T-helper 17 cell (primary cell): Measurements from ENCODE around the gene LY6G6F. TPM values are rescaled to one million over a fixed set of nuclear protein-coding genes. Genes with fewer than 3 reads are reported as not detected.
"Not testable (repeated sequence)": the region's sequence is repeated elsewhere in the genome, so short reads cannot be mapped to it uniquely, and the experiment has no call there.

Source experiments
- ATAC-seq: fragments of 150-1000 bp; cut with Tn5 transposase; 2 replicates; pipeline ENCODE4 v1.10.0; 2021; ENCODE audit warnings: mild to moderate bottlenecking, moderate library complexity
- DNase-seq, 3 donors: peaks; one replicate each; pipeline versions ENCODE4 v3.0.0 to v3.0.0-alpha.2; 2020 to 2021
- H3K9me3 ChIP-seq: one replicate; pipeline ENCODE4 v1.7.0; 2013; ENCODE audit warnings: low read length, mild to moderate bottlenecking; ENCODE audit not compliant: control insufficient read depth, poor library complexity, severe bottlenecking
- H3K27ac Mint-ChIP-seq: one replicate; pipeline ENCODE4 v1.8.0; 2022; ENCODE audit warnings: mild to moderate bottlenecking, moderate library complexity, mixed read lengths
- H3K27me3 Mint-ChIP-seq: one replicate; pipeline ENCODE4 v1.8.0; 2022; ENCODE audit warnings: mixed read lengths
- H3K36me3 Mint-ChIP-seq: one replicate; pipeline ENCODE4 v1.8.0; 2022; ENCODE audit warnings: low read depth, mixed read lengths
- H3K4me1 Mint-ChIP-seq: one replicate; pipeline ENCODE4 v1.8.0; 2022; ENCODE audit warnings: mild to moderate bottlenecking, mixed read lengths
- H3K4me3 Mint-ChIP-seq: one replicate; pipeline ENCODE4 v1.8.0; 2022; ENCODE audit warnings: mild to moderate bottlenecking, moderate library complexity, mixed read lengths
- total RNA-seq, 4 donors: library from RNA in 2 of 4; stranded (reverse) in 2 of 4; gene quantifications; one replicate each; pipeline ENCODE4 v1.2.3 and lab custom pipeline; 2022 to 2026

Gene LY6G6F
- total RNA-seq, 2 donors from 2014 or later = 1.6 to 29.1 TPM

GRCh38 chr6:31702405-31702818 lies 4.3 kb upstream of the LY6G6F start:
- ATAC-seq (no peak), DNase-seq (no peak)
- peaks cover 31% of the 10 kb centered on the region for H3K4me1 Mint-ChIP-seq

GRCh38 chr6:31702819-31703716 lies 3.6 kb upstream of the LY6G6F start, which contains the start of gene ABHD16A:
Gene ABHD16A, minus strand, starts transcription at chr6:31703324. Its CDS starts 43 bp downstream, at chr6:31703281.
- Mint-ChIP-seq H3K4me3 (peak within 1 kb of the TSS; percentile 100), H3K27me3 (no peaks in the 10 kb centered on the region), H3K4me1 (peaks cover 25% of the 10 kb centered on the region), H3K36me3 (peaks cover 7% of the 10 kb centered on the region), H3K27ac (peak within 1 kb of the TSS; percentile 100)
- DNase-seq (peak; percentile 92 to 93 (median 93)), ATAC-seq (peak; percentile 93)
- H3K9me3 ChIP-seq = no peaks in the 10 kb centered on the region

More at GRCh38 chr6:31702405-31702818, 4.3 kb upstream of the LY6G6F start:
- Mint-ChIP-seq H3K4me3 (peak overlapping the region; percentile 100), H3K27me3 (no peaks in the 10 kb centered on the region), H3K36me3 (peaks cover 11% of the 10 kb centered on the region), H3K27ac (peak overlapping the region; percentile 100)
- no peaks in the 10 kb centered on the region for H3K9me3 ChIP-seq

- peaks cover 7% of the 10 kb centered on the region for H3K36me3 Mint-ChIP-seq
- H3K4me1 Mint-ChIP-seq = peaks cover 24% of the 10 kb centered on the region
- H3K4me3 Mint-ChIP-seq = no peak overlapping the region
- DNase-seq (no peak), ATAC-seq (no peak)
- no peaks in the 10 kb centered on the region for H3K9me3 ChIP-seq
- no peak overlapping the region for H3K27ac Mint-ChIP-seq
- H3K27me3 Mint-ChIP-seq = no peaks in the 10 kb centered on the region
Observed at GRCh38 chr6:31705931-31706330, 735 bp upstream of the LY6G6F start.

GRCh38 chr6:31707701-31708100 lies 1.0 kb downstream of the LY6G6F start:
- Mint-ChIP-seq H3K27me3 (peaks cover 4% of the 10 kb centered on the region), H3K4me3 (no peak overlapping the region), H3K36me3 (peaks cover 1% of the 10 kb centered on the region), H3K4me1 (peaks cover 18% of the 10 kb centered on the region), H3K27ac (no peak overlapping the region)
- DNase-seq (no peak), ATAC-seq (no peak)
- H3K9me3 ChIP-seq = no peaks in the 10 kb centered on the region

GRCh38 chr6:31708224-31708623 lies 1.6 kb downstream of the LY6G6F start:
- Mint-ChIP-seq H3K36me3 (no peaks in the 10 kb centered on the region), H3K27me3 (peaks cover 9% of the 10 kb centered on the region), H3K4me1 (peaks cover 18% of the 10 kb centered on the region), H3K27ac (no peak overlapping the region), H3K4me3 (no peak overlapping the region)
- H3K9me3 ChIP-seq = no peaks in the 10 kb centered on the region
- ATAC-seq (no peak), DNase-seq (no peak)

GRCh38 chr6:31709157-31709556 lies 2.5 kb downstream of the LY6G6F start:
- H3K4me3 Mint-ChIP-seq, ATAC-seq, DNase-seq: not testable (repeated sequence)

GRCh38 chr6:31710523-31711219 lies 4.0 kb downstream of the LY6G6F start:
- H3K27ac Mint-ChIP-seq = peak overlapping the region; percentile 63

More at GRCh38 chr6:31709157-31709556, 2.5 kb downstream of the LY6G6F start:
- H3K9me3 ChIP-seq, H3K27ac Mint-ChIP-seq, H3K36me3 Mint-ChIP-seq, H3K27me3 Mint-ChIP-seq: not testable (repeated sequence)
- H3K4me1 Mint-ChIP-seq = peaks cover 17% of the 10 kb centered on the region

GRCh38 chr6:31711233-31711632 lies 4.6 kb downstream of the LY6G6F start:
- Mint-ChIP-seq H3K4me3 (no peak overlapping the region), H3K27ac (peak overlapping the region; percentile 63)

More at GRCh38 chr6:31710523-31711219, 4.0 kb downstream of the LY6G6F start:
- H3K4me3 Mint-ChIP-seq = peak overlapping the region; percentile 77
- no peak for DNase-seq
- no peak for ATAC-seq
- peaks cover 19% of the 10 kb centered on the region for H3K4me1 Mint-ChIP-seq
- H3K27me3 Mint-ChIP-seq = peaks cover 10% of the 10 kb centered on the region
- H3K9me3 ChIP-seq = no peaks in the 10 kb centered on the region
- no peaks in the 10 kb centered on the region for H3K36me3 Mint-ChIP-seq

GRCh38 chr6:31712296-31712695 lies 5.6 kb downstream of the LY6G6F start:
- DNase-seq = no peak
- H3K9me3 ChIP-seq = no peaks in the 10 kb centered on the region
- peak; percentile 64 for ATAC-seq
- Mint-ChIP-seq H3K27me3 (peaks cover 10% of the 10 kb centered on the region), H3K4me1 (peaks cover 19% of the 10 kb centered on the region), H3K36me3 (no peaks in the 10 kb centered on the region), H3K27ac (no peak overlapping the region), H3K4me3 (no peak overlapping the region)

More at GRCh38 chr6:31711233-31711632, 4.6 kb downstream of the LY6G6F start:
- no peaks in the 10 kb centered on the region for H3K9me3 ChIP-seq
- Mint-ChIP-seq H3K36me3 (no peaks in the 10 kb centered on the region), H3K4me1 (peaks cover 19% of the 10 kb centered on the region), H3K27me3 (peaks cover 10% of the 10 kb centered on the region)
- ATAC-seq = no peak
- no peak for DNase-seq

GRCh38 chr6:31713465-31713864 lies 6.8 kb downstream of the LY6G6F start:
- Mint-ChIP-seq H3K27ac (no peak overlapping the region), H3K4me3 (no peak overlapping the region), H3K27me3 (peaks cover 10% of the 10 kb centered on the region), H3K36me3 (no peaks in the 10 kb centered on the region), H3K4me1 (peaks cover 19% of the 10 kb centered on the region)
- H3K9me3 ChIP-seq = no peaks in the 10 kb centered on the region
- DNase-seq = no peak
- ATAC-seq = no peak

- H3K4me1 Mint-ChIP-seq = peaks cover 24% of the 10 kb centered on the region
- no peaks in the 10 kb centered on the region for H3K9me3 ChIP-seq
- ATAC-seq = no peak
- no peak overlapping the region for H3K4me3 Mint-ChIP-seq
- peaks cover 10% of the 10 kb centered on the region for H3K27me3 Mint-ChIP-seq
- H3K27ac Mint-ChIP-seq = no peak overlapping the region
- DNase-seq = no peak
- no peaks in the 10 kb centered on the region for H3K36me3 Mint-ChIP-seq
Observed at GRCh38 chr6:31713991-31714684, 7.5 kb downstream of the LY6G6F start.

- Mint-ChIP-seq H3K27ac (no peak within 1 kb of the TSS), H3K36me3 (no peaks in the 10 kb centered on the region), H3K4me3 (no peak within 1 kb of the TSS), H3K27me3 (peaks cover 10% of the 10 kb centered on the region), H3K4me1 (peaks cover 25% of the 10 kb centered on the region)
- H3K9me3 ChIP-seq = no peaks in the 10 kb centered on the region
- ATAC-seq (no peak), DNase-seq (no peak)
Observed at GRCh38 chr6:31715022-31715958, 8.6 kb downstream of the LY6G6F start, which contains the start of gene LY6G6D. Gene LY6G6D, plus strand, starts transcription at chr6:31715348. Its CDS starts 8 bp downstream, at chr6:31715356.
